ENCODE measurements around the gene SLCO2B1. TPM values are rescaled to one million over a fixed set of nuclear protein-coding genes. Genes with fewer than 3 reads are reported as not detected.

Gene SLCO2B1
- total RNA-seq, 1 experiment from 2014 or later, result 0.57 TPM

GRCh38 chr11:75142714-75143419 is 8.0 kb upstream of the SLCO2B1 start:
- Mint-ChIP-seq H3K27ac (no peak overlapping the region), H3K4me3 (no peak overlapping the region), H3K36me3 (no peaks in the 10 kb centered on the region), H3K9me3 (no peaks in the 10 kb centered on the region), H3K27me3 (ENCODE audit: low read depth) (peaks cover 6% of the 10 kb centered on the region), H3K4me1 (peaks cover 8% of the 10 kb centered on the region)
- ATAC-seq, result peak; percentile 60
- POLR2A ChIA-PET, result no interaction called here
- no peak for DNase-seq (ENCODE audit: low spot score)
- CTCF ChIA-PET, result interaction anchor here (1.3 to 10.2 kb wide), 13 partner anchors 9 to 137 kb away, joined by 4 to 590 read pairs (median 27); partner anchors contain the start of genes SLCO2B1 and TPBGL
- TF ChIP-seq ATF6 (CRISPR knock-in tag; IDR thresholded peaks at IDR 0.05) (no peak), GABPB1 (CRISPR knock-in tag; IDR thresholded peaks at IDR 0.05) (no peak), ZNF416 (CRISPR knock-in tag; IDR thresholded peaks at IDR 0.05) (no peak), SMAD3 (CRISPR knock-in tag; IDR thresholded peaks at IDR 0.05; ENCODE audit: borderline replicate concordance) (no peak), PRRX2 (CRISPR knock-in tag; IDR thresholded peaks at IDR 0.05) (no peak), TP53 (CRISPR knock-in tag; IDR thresholded peaks at IDR 0.05) (no peak), E2F1 (CRISPR knock-in tag; IDR thresholded peaks at IDR 0.05) (no peak)

GRCh38 chr11:75143420-75143731 is 7.5 kb upstream of the SLCO2B1 start:
- no peak for DNase-seq (ENCODE audit: low spot score)
- TF ChIP-seq IRF2 (CRISPR knock-in tag; IDR thresholded peaks at IDR 0.05; ENCODE audit: borderline replicate concordance, low read depth) (no peak), ZNF317 (CRISPR knock-in tag; IDR thresholded peaks at IDR 0.05; ENCODE audit: borderline replicate concordance, low read depth) (no peak), FOXP1 (CRISPR knock-in tag; IDR thresholded peaks at IDR 0.05; ENCODE audit: borderline replicate concordance) (no peak), MYBL2 (CRISPR knock-in tag; IDR thresholded peaks at IDR 0.05) (no peak), ZNF138 (CRISPR knock-in tag; conservative IDR thresholded peaks at IDR 0.05) (no peak), CREB1 (CRISPR knock-in tag; IDR thresholded peaks at IDR 0.05) (no peak), ZNF219 (CRISPR knock-in tag; IDR thresholded peaks at IDR 0.05; ENCODE audit: borderline replicate concordance) (no peak), ATF1 (CRISPR knock-in tag; IDR thresholded peaks at IDR 0.05) (no peak), CBFB (CRISPR knock-in tag; IDR thresholded peaks at IDR 0.05; ENCODE audit: low read depth) (no peak), ZNF281 (CRISPR knock-in tag; IDR thresholded peaks at IDR 0.05) (no peak), E2F1 (CRISPR knock-in tag; IDR thresholded peaks at IDR 0.05) (no peak), NFATC4 (CRISPR knock-in tag; IDR thresholded peaks at IDR 0.05) (no peak), FOXK1 (CRISPR knock-in tag; IDR thresholded peaks at IDR 0.05) (no peak), JAZF1 (CRISPR knock-in tag; IDR thresholded peaks at IDR 0.05) (no peak), ZNF512 (CRISPR knock-in tag; IDR thresholded peaks at IDR 0.05; ENCODE audit: borderline replicate concordance) (no peak), TCF7 (CRISPR knock-in tag; IDR thresholded peaks at IDR 0.05; ENCODE audit: low read depth) (no peak), PRRX2 (CRISPR knock-in tag; IDR thresholded peaks at IDR 0.05) (no peak), MLX (CRISPR knock-in tag; IDR thresholded peaks at IDR 0.05) (no peak)
- ChIA-PET CTCF (interaction anchor here (1.3 to 10.2 kb wide), 11 partner anchors 8 to 121 kb away, joined by 4 to 590 read pairs (median 38); partner anchors contain the start of genes SLCO2B1 and TPBGL), POLR2A (interaction anchor here (0.7 kb wide), 1 partner anchor 121 kb away, joined by 8 read pairs; no protein-coding TSS in a partner anchor)
- no peak overlapping the region for H3K27ac Mint-ChIP-seq
- no peaks in the 10 kb centered on the region for H3K9me3 Mint-ChIP-seq
- H3K27me3 Mint-ChIP-seq (ENCODE audit: low read depth), result peaks cover 3% of the 10 kb centered on the region
- peaks cover 8% of the 10 kb centered on the region for H3K4me1 Mint-ChIP-seq
- ATAC-seq, result no peak
- H3K4me3 Mint-ChIP-seq, result no peak overlapping the region
- H3K36me3 Mint-ChIP-seq, result no peaks in the 10 kb centered on the region
